Psoas muscle (tissue), 8 donors: ENCODE data around the gene RAB30. TPM values are rescaled to one million over a fixed set of nuclear protein-coding genes. Genes with fewer than 3 reads are reported as not detected.

Experiments
- ATAC-seq, 4 donors: fragments of 200-7000 bp; cut with Tn5 transposase; one replicate each; pipeline ENCODE4 v1.9.1; 2020; ENCODE audit warnings: moderate library complexity in 3 of 4, mild to moderate bottlenecking in 2 of 4
- DNase-seq, 2 donors: peaks; one replicate each; pipeline ENCODE4 v3.0.0-alpha.2; 2020
- H3K27ac ChIP-seq: fragments of 200-600 bp; one replicate; pipeline ENCODE4 v1.8.0; 2022
- H3K27me3 ChIP-seq, 3 donors: fragments of 200-600 bp in 1 of 3; one replicate each; pipeline versions ENCODE4 v1.6.1 to v1.8.0; 2013 to 2022; ENCODE audit warnings: low read length in 2 of 3, mild to moderate bottlenecking in 2 of 3, moderate library complexity in 1 of 3; ENCODE audit not compliant: insufficient read depth in 3 of 3
- H3K36me3 ChIP-seq, 2 donors: fragments of 200-600 bp in 1 of 2; one replicate each; pipeline versions ENCODE4 v1.6.1 to v1.8.0; 2013 to 2022; ENCODE audit warnings: low read depth in 1 of 2, mild to moderate bottlenecking in 1 of 2, moderate library complexity in 1 of 2; ENCODE audit not compliant: insufficient read depth in 1 of 2
- H3K4me1 ChIP-seq: fragments of 200-600 bp; one replicate; pipeline ENCODE4 v1.8.0; 2022
- H3K4me3 ChIP-seq: fragments of 200-600 bp; one replicate; pipeline ENCODE4 v1.8.0; 2022; ENCODE audit warnings: mild to moderate bottlenecking
- H3K9me3 ChIP-seq: fragments of 200-600 bp; one replicate; pipeline ENCODE4 v1.8.0; 2022
- CTCF ChIP-seq: fragments of 200-600 bp; IDR thresholded peaks from one replicate; pipeline ENCODE4 v1.8.0; 2022; ENCODE audit warnings: antibody characterized with exemption
- WGBS, 3 donors: extraction: QIAGEN DNeasy Blood & Tissue Kit; methylation state at CpG; one replicate each; pipeline versions ENCODE4 v1.1.6 to v1.1.7; 2013; 5-methylcytosine and 5-hydroxymethylcytosine counted together
- intact Hi-C, 2 donors: fragments of 100-400 bp; cut with DNase I; formaldehyde crosslinking; loops; one replicate each; pipeline versions ENCODE4 v1.11.0 to v1.14.2; 2022
- polyA plus RNA-seq, 3 donors: library from polyadenylated mRNA; stranded (reverse); fragments of 200-250 nt; gene quantifications; one replicate each; pipeline ENCODE4 v1.2.3, GENCODE V29; 2013
- total RNA-seq, 4 donors: library from RNA; stranded (reverse); fragmentation: NEBNext Ultra II Directional in 2 of 4; extraction: Animal tissue kit (Norgen Biotek cat#: 25700) in 2 of 4; gene quantifications; one replicate each; pipeline versions ENCODE4 v1.2.1 to v1.2.4, GENCODE V29; 2021 to 2023
- donor health status: healthy with polysubstance abuse.
- donor health status: DM: no; HTN: no; CAD: no; lungs with moderate emphysema.
- donor health status: Bipolar disorder and iron deficiency.
- donor health status: healthy.
- donor health status: DM: yes; HTN: yes; CAD: no.
- donor health status: DM: no; HTN: no; CAD: no.
- donor health status: DM: no; HTN: no; CAD: no.
- donor health status: DM: yes; HTN: yes; CAD: no.

The RAB30 gene
- total and polyA plus RNA-seq, 7 donors, result 3.4 to 89.7 (median 21.5) TPM

DNA sequence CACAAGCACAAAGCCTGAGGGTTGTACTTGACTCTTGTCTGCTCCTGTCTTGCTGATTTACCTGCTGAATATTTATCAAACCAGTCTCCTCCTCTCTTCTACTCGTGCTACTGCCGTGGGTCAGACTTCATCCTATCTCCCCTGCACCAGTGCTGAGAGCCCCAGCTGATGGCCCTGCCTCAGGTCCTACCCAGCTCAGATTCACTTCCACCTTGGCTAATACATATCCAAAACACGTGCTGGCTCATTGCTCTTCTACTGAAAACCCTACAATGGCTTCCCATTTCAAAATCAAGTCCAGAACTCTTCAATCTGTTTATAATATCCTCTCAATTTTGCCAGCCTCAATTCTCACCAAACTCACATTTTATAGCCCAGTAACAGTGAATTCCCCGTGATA, 48.3 kb downstream of the RAB30 start:
- no peak overlapping the region for H3K4me3 ChIP-seq
- H3K9me3 ChIP-seq, result no peaks in the 10 kb centered on the region
- DNase-seq, result no peak
- H3K36me3 ChIP-seq, result no peaks in the 10 kb centered on the region
- intact Hi-C loops, result no loop called here
- no peak for TF ChIP-seq CTCF
- H3K27me3 ChIP-seq, result no peaks in the 10 kb centered on the region
- ATAC-seq, result no peak
- WGBS, 3 donors, result 40 to 70% (median 48%) methylated on average over 4 of the region's 4 CpGs
- H3K4me1 ChIP-seq, result peaks cover 69% of the 10 kb centered on the region
- no peak overlapping the region for H3K27ac ChIP-seq

DNA sequence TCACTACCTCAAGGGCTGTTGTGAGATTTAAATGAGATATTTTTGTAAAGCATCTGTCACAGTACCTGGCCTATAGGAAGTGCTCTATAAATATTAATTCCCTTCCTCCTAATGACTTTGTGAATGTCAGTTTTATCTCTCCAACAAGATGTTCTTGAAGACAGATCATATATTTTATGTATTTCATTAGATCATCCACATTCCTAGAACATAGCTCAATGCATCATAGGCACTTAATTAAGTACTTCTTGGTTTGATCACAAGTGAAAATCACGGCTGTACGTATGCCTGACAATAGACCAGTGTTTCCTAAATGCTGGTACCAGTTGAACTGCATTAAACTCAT, 49.9 kb downstream of the RAB30 start:
- H3K27me3 ChIP-seq, result no peaks in the 10 kb centered on the region
- H3K36me3 ChIP-seq, result no peaks in the 10 kb centered on the region
- no peaks in the 10 kb centered on the region for H3K9me3 ChIP-seq
- no peak overlapping the region for H3K27ac ChIP-seq
- peaks cover 53% of the 10 kb centered on the region for H3K4me1 ChIP-seq
- 85 to 94% (median 86%) methylated on average over 2 of the region's 2 CpGs for WGBS, 3 donors
- H3K4me3 ChIP-seq, result no peak overlapping the region
- DNase-seq (no peak), ATAC-seq (no peak)
- no peak for TF ChIP-seq CTCF
- intact Hi-C loops, result no loop called here

DNA sequence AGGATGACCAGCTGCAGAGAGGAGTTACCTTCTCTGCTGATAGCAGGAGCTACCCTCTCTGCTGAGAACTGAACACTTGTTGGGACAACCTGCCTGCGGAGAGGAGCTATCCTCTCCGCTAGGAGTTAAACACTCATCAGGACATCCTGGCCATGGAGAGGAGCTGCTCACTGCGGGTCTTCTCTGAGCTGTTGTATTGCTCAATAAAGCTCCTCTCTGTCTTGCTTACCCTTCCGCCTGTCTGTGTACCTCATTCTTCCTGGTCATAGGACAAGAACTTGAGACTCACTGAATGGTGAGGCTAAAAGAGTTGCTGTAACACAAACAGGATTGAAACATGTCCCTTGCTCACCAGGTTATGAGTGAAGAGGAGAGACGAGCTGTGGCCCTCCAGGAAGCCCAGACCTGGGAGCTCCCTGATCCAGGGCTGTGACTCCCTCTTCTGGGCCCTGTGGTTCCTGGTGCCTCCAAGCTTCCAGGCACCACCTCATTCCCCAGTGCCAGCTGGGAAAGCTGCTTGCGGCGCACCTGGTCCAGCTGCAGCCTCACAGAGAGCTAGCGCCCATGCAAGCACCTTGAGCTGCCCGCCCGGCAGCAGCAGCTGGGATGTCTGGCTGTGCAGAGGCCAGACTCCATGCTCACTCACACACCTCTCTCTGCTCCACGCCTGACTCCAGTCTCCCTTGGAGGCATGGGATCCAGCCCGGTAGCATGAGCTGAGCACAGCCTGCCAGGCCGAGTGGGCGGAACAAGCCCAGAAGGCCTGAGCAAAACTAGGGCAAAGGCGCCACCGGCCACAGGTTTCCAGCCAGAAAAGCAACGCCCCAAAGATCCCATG, 50.5 kb downstream of the RAB30 start:
- peak in 2 of 4 donors; percentile 3 to 5 for ATAC-seq
- no peak for TF ChIP-seq CTCF
- 91 to 95% (median 92%) methylated on average over 17 of the region's 17 CpGs for WGBS, 3 donors
- no peak for DNase-seq
- no peaks in the 10 kb centered on the region for H3K9me3 ChIP-seq
- H3K4me3 ChIP-seq, result no peak overlapping the region
- H3K27ac ChIP-seq, result no peak overlapping the region
- no peaks in the 10 kb centered on the region for H3K27me3 ChIP-seq
- intact Hi-C loops, result no loop called here
- H3K4me1 ChIP-seq, result peaks cover 48% of the 10 kb centered on the region
- no peaks in the 10 kb centered on the region for H3K36me3 ChIP-seq

- no peaks in the 10 kb centered on the region for H3K27me3 ChIP-seq
- ATAC-seq (peak; percentile 75 to 97 (median 92)), DNase-seq (peak; percentile 51 to 88)
- H3K36me3 ChIP-seq, result no peaks in the 10 kb centered on the region
- H3K9me3 ChIP-seq, result no peaks in the 10 kb centered on the region
- H3K4me1 ChIP-seq, result peaks cover 37% of the 10 kb centered on the region
- peak overlapping the region; percentile 14 for H3K27ac ChIP-seq
- intact Hi-C loops, result no loop called here
- peak overlapping the region; percentile 12 for H3K4me3 ChIP-seq
- no peak for TF ChIP-seq CTCF
- WGBS, 3 donors, result 52 to 74% (median 57%) methylated on average over 12 of the region's 12 CpGs
Observed at GRCh38 chr11:83019888-83020579, 51.7 kb downstream of the RAB30 start.
